A549 (cell line): ENCODE measurements around the gene GPD1L.
"Not testable (repeated sequence)": the region's sequence is repeated elsewhere in the genome, so short reads cannot be mapped to it uniquely, and the experiment has no call there.

Source experiments
- CBX2 ChIP-seq: fragments of 200-600 bp; sonication (generic); IDR thresholded peaks from 2 replicates; pipeline ENCODE4 v1.6.1; 2016; ENCODE audit warnings: low read depth, mild to moderate bottlenecking, borderline replicate concordance
- CHD2 ChIP-seq: fragments of 150-350 bp; IDR thresholded peaks from 2 replicates; pipeline ENCODE4 v1.6.1; 2014; ENCODE audit warnings: low read length; ENCODE audit not compliant: partially characterized antibody
- CTCF ChIP-seq: fragments of >200 bp; sonication (Bioruptor Twin); formaldehyde crosslinking; IDR thresholded peaks from 3 replicates; pipeline ENCODE4 v1.5.1; 2016
- KDM1A ChIP-seq: fragments of 200-600 bp; sonication (generic); IDR thresholded peaks from 2 replicates; pipeline ENCODE4 v1.6.1; 2016; ENCODE audit warnings: low read depth, mild to moderate bottlenecking
- PHF8 ChIP-seq: fragments of 200-600 bp; sonication (generic); IDR thresholded peaks from 2 replicates; pipeline ENCODE4 v1.6.1; 2016; ENCODE audit warnings: low read depth, mild to moderate bottlenecking, antibody characterized with exemption, moderate library complexity, borderline replicate concordance
- POLR2A ChIP-seq: IDR thresholded peaks from 2 replicates; pipeline ENCODE4 v1.6.1; 2012; ENCODE audit warnings: mild to moderate bottlenecking, low read length
- TP53 ChIP-seq: fragments of 250-450 bp; sonication (Bioruptor Pico); IDR thresholded peaks from 2 replicates; pipeline ENCODE4 v1.5.0; 2021; ENCODE audit warnings: mild to moderate bottlenecking, moderate library complexity

GRCh38 chr3:32108224-32108623, 1.8 kb downstream of the GPD1L start:
- TF ChIP-seq CTCF, CBX2, TP53, CHD2, POLR2A, PHF8, KDM1A: not testable (repeated sequence)
